Sciatic nerve (tissue), 2 donors: ENCODE results near the gene PRAMEF20. TPM values are rescaled to one million over a fixed set of nuclear protein-coding genes. Genes with fewer than 3 reads are reported as not detected.
"Not testable (repeated sequence)": the region's sequence is repeated elsewhere in the genome, so short reads cannot be mapped to it uniquely, and the experiment has no call there.

Source experiments
- ATAC-seq: fragments of 200-7000 bp; cut with Tn5 transposase; one replicate; pipeline ENCODE4 v1.9.1; 2020; ENCODE audit warnings: mild to moderate bottlenecking, moderate library complexity
- DNase-seq: peaks from one replicate; pipeline ENCODE4 v3.0.0-alpha.2; 2020; ENCODE audit warnings: low spot score
- intact Hi-C: fragments of 100-400 bp; cut with DNase I; formaldehyde crosslinking; loops from one replicate; pipeline ENCODE4 v1.14.2; 2022
- total RNA-seq: library from RNA; stranded (reverse); fragmentation: NEBNext Ultra II Directional; extraction: Animal tissue kit (Norgen Biotek cat#: 25700); gene quantifications from one replicate; pipeline ENCODE4 v1.2.1, GENCODE V29; 2021
- donor health status: DM: no; HTN: no; CAD: no.
- donor health status: DM: no; HTN: no; CAD: no.

PRAMEF20 gene
- total RNA-seq = not detected

- DNase-seq, intact Hi-C loops, ATAC-seq: not testable (repeated sequence)
These were observed at the start of gene PRAMEF20 for GRCh38 chr1:13410150-13410549. PRAMEF20 (plus strand) TSS chr1:13410450; CDS start chr1:13416355, 5,905 bp downstream.

GRCh38 chr1:13362364-13362763, 47.9 kb upstream of the PRAMEF20 start:
- ATAC-seq, DNase-seq: not testable (repeated sequence)

GRCh38 chr1:13364928-13365327, 45.3 kb upstream of the PRAMEF20 start:
- DNase-seq, intact Hi-C loops, ATAC-seq: not testable (repeated sequence)

More at GRCh38 chr1:13362364-13362763, 47.9 kb upstream of the PRAMEF20 start:
- intact Hi-C loops = not testable (repeated sequence)

DNA sequence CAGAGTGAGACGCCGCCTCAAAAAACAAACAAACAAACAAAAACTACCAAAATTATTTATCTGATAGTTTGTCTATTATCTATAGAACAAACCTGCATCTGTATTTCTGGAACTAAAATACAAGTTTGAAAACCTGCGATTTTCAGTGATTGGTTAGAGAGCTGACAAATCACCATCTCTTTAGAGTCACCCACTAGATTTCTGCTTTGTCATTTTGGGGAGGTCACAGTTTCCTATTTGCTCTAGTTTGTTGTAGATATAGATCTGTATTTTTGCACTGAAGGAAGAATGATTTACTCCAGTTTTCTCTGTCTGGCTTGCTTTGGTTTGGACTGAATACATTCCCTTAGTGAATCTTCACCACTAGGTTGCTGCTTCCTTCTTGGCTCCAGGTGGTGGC, 43.7 kb upstream of the PRAMEF20 start:
- ATAC-seq, DNase-seq, intact Hi-C loops: not testable (repeated sequence)

DNA sequence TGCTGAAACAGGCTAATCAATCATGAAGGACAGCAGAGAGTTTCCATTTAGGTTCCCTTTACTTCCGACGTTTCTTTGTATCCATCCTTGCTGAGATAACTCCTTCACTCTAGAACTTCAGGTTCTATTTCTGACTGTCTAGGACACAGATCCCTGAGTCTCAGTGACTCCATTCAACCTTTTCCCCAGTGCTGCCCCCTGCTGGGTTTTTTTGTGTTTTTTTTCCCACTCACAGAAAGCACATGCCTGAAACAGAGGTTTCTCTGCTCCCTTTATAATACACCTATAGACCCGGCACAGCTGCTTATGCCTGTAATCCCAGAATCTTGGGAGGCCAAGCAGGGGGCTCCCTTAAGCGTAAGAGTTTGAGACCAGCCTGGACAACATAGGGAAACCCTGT, 41.7 kb upstream of the PRAMEF20 start:
- DNase-seq, ATAC-seq, intact Hi-C loops: not testable (repeated sequence)

DNA sequence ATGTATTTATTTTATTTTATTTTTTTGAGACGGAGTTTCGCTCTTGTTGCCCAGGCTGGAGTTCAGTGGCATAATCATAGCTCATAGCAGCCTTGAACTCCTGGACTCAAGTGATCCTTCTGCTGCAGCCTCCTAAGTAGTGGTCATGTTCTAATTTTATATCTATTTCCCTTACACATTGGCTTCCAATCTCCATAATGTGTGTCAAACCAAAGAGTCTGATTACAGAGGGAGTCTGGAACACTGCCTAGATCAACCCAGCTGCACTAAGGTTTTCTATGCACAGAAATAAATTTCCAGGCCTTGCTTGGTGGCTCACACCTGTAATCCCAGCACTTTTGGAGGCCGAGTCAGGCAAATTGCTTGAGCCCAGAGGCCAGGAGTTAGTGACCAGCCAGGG, 31.3 kb upstream of the PRAMEF20 start:
- not testable (repeated sequence) for ATAC-seq, DNase-seq

GRCh38 chr1:13380380-13380779, 29.9 kb upstream of the PRAMEF20 start:
- ATAC-seq, DNase-seq, intact Hi-C loops: not testable (repeated sequence)

More for the DNA sequence above, 31.3 kb upstream of the PRAMEF20 start:
- intact Hi-C loops = not testable (repeated sequence)

DNA sequence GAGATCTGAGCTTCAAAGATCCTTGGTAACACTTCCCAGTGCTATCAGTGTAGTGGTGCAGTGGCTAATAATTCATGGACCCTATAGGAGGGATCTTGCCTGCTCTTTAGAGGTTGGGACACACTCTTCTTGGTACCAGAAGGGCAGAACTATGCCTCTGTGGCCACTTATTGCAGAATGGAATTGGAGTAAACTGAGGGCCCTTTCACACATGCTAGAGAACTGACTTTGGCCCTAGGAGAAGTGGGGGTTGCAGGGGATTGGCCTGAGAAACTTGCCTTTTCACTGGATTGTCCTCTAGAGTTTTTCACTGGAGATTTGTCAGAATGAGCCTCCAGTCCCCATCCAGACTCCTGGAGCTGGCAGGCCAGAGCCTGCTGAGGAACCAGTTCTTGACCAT, 20.9 kb upstream of the PRAMEF20 start, which contains the start of gene PRAMEF17:
Gene PRAMEF17, plus strand, starts transcription at position 301 of the 400 bp plus-strand sequence. Its CDS starts 26 bp downstream, at position 327.
- DNase-seq, intact Hi-C loops, ATAC-seq: not testable (repeated sequence)

DNA sequence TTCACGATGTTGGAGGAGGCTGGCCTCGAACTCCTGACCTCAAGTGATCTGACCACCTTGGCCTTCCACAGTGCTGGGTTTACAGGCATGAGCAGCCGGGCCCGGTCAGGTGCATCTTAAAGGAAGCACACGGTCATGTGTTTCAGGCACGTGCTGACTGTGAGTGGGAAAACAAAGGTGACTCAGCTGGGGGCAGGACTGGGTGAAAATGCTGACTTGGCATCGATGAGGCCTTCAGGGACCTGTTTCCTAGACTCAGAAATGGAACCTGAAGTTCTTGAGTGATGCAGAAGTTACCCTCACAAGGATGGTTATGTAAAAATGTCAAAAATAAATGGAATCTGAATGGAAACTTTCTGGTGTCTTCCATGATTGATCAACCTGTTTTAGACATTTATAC, 17.2 kb upstream of the PRAMEF20 start:
- intact Hi-C loops, ATAC-seq, DNase-seq: not testable (repeated sequence)

GRCh38 chr1:13394761-13395160, 15.5 kb upstream of the PRAMEF20 start:
- intact Hi-C loops, ATAC-seq: not testable (repeated sequence)

GRCh38 chr1:13395311-13395710, 14.9 kb upstream of the PRAMEF20 start:
- ATAC-seq, DNase-seq, intact Hi-C loops: not testable (repeated sequence)

More at GRCh38 chr1:13394761-13395160, 15.5 kb upstream of the PRAMEF20 start:
- DNase-seq = not testable (repeated sequence)

DNA sequence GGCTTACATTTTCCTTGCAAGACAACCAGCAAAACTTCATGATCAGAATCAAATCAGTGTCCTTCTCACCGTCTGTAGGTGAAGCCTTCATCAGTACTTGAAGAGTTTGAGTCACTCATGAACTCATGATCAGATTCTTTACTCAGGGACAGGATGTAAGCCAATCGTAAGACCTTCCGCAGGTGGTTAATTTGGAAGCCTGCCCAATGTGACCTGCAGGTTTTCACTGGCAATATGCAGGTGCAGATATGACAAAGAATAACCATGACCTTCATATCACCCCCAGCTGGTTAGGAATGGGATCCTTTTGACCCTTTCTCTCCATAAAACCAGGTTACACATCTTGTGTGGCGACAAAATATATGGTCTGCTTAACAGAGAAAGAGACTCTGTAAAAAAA, 2.4 kb upstream of the PRAMEF20 start:
- intact Hi-C loops = no loop called here
- DNase-seq = no peak
- ATAC-seq = no peak

DNA sequence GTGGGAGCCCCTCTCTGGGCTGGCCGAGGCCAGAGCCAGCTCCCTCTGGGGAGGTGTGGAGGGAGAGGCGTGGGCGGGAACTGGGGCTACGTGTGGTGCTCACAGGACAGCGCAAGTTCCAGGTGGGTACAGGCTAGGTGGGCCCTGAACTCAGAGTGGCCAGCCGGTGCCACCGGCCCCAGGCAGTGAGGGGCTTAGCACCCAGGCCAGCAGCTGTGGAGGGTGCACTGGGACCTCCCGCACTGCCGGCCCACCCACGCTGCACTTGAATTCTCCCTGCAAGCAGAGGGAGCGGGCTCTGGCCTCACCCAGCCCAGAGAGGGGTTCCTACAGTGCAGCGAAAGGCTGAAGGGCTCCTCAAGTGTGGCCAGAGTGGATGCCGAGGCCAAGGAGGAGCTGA, 20.2 kb downstream of the PRAMEF20 start:
- intact Hi-C loops = no loop called here
- ATAC-seq (no peak), DNase-seq (no peak)

- DNase-seq (no peak), ATAC-seq (no peak)
- intact Hi-C loops = no loop called here
These were observed 22.0 kb downstream of the PRAMEF20 start for GRCh38 chr1:13432251-13432650.

- DNase-seq, intact Hi-C loops, ATAC-seq: not testable (repeated sequence)
These were observed 23.6 kb downstream of the PRAMEF20 start for GRCh38 chr1:13433694-13434358.

- ATAC-seq = no peak
- no peak for DNase-seq
- intact Hi-C loops = no loop called here
These were observed 25.2 kb downstream of the PRAMEF20 start for GRCh38 chr1:13435458-13435857.

GRCh38 chr1:13439104-13439783, 29.0 kb downstream of the PRAMEF20 start:
- intact Hi-C loops, DNase-seq, ATAC-seq: not testable (repeated sequence)

GRCh38 chr1:13443335-13443979, 33.2 kb downstream of the PRAMEF20 start:
- intact Hi-C loops = no loop called here
- DNase-seq (no peak), ATAC-seq (no peak)

- DNase-seq (no peak), ATAC-seq (no peak)
- intact Hi-C loops = no loop called here
These were observed 40.0 kb downstream of the PRAMEF20 start for GRCh38 chr1:13450204-13450603.
